Measurements from ENCODE around the gene NPSR1. TPM values are rescaled to one million over a fixed set of nuclear protein-coding genes. Genes with fewer than 3 reads are reported as not detected.
A peak's percentile ranks its signal among the peaks of the same experiment; 100 is the strongest.

The NPSR1 gene
- total RNA-seq, 1 donor from 2014 or later = not detected

GRCh38 chr7:34755008-34755407 lies 97.0 kb downstream of the NPSR1 start:
- H3K4me3 ChIP-seq (ENCODE audit: low read depth, low read length) = no peak overlapping the region
- DNase-seq (ENCODE audit: low read depth) = no peak
- H3K36me3 ChIP-seq (ENCODE audit: control insufficient read depth, insufficient read depth, low read length) = no peaks in the 10 kb centered on the region
- no peak for TF ChIP-seq CTCF (IDR thresholded peaks at IDR 0.05; ENCODE audit: insufficient read depth, low read length, poor library complexity, severe bottlenecking)
- no peaks in the 10 kb centered on the region for H3K27me3 ChIP-seq (ENCODE audit: control insufficient read depth, insufficient read depth, low read length)

- DNase-seq (ENCODE audit: low read depth) = no peak
- no peak for TF ChIP-seq CTCF (IDR thresholded peaks at IDR 0.05; ENCODE audit: insufficient read depth, low read length, poor library complexity, severe bottlenecking)
- no peaks in the 10 kb centered on the region for H3K27me3 ChIP-seq (ENCODE audit: control insufficient read depth, insufficient read depth, low read length)
- H3K4me3 ChIP-seq (ENCODE audit: low read depth, low read length) = no peak overlapping the region
- H3K36me3 ChIP-seq (ENCODE audit: control insufficient read depth, insufficient read depth, low read length) = no peaks in the 10 kb centered on the region
Measured at GRCh38 chr7:34756025-34756437, 98.0 kb downstream of the NPSR1 start.

- no peak overlapping the region for H3K4me3 ChIP-seq (ENCODE audit: low read depth, low read length)
- H3K27me3 ChIP-seq (ENCODE audit: control insufficient read depth, insufficient read depth, low read length) = no peaks in the 10 kb centered on the region
- TF ChIP-seq CTCF (IDR thresholded peaks at IDR 0.05; ENCODE audit: insufficient read depth, low read length, poor library complexity, severe bottlenecking) = no peak
- no peak for DNase-seq (ENCODE audit: low read depth)
- no peaks in the 10 kb centered on the region for H3K36me3 ChIP-seq (ENCODE audit: control insufficient read depth, insufficient read depth, low read length)
Measured at GRCh38 chr7:34756691-34757090, 98.7 kb downstream of the NPSR1 start.

GRCh38 chr7:34757570-34758110 lies 99.6 kb downstream of the NPSR1 start:
- TF ChIP-seq CTCF (IDR thresholded peaks at IDR 0.05; ENCODE audit: insufficient read depth, low read length, poor library complexity, severe bottlenecking) = no peak
- Histone ChIP-seq H3K36me3 (ENCODE audit: control insufficient read depth, insufficient read depth, low read length) (no peaks in the 10 kb centered on the region), H3K4me3 (ENCODE audit: low read depth, low read length) (no peak overlapping the region), H3K27me3 (ENCODE audit: control insufficient read depth, insufficient read depth, low read length) (no peaks in the 10 kb centered on the region)
- DNase-seq (ENCODE audit: low read depth) = no peak

GRCh38 chr7:34758111-34758601 lies 100.1 kb downstream of the NPSR1 start:
- H3K4me3 ChIP-seq (ENCODE audit: low read depth, low read length) = no peak overlapping the region
- H3K27me3 ChIP-seq (ENCODE audit: control insufficient read depth, insufficient read depth, low read length) = no peaks in the 10 kb centered on the region
- no peak for TF ChIP-seq CTCF (IDR thresholded peaks at IDR 0.05; ENCODE audit: insufficient read depth, low read length, poor library complexity, severe bottlenecking)
- no peak for DNase-seq (ENCODE audit: low read depth)
- H3K36me3 ChIP-seq (ENCODE audit: control insufficient read depth, insufficient read depth, low read length) = no peaks in the 10 kb centered on the region

GRCh38 chr7:34759477-34760125 lies 101.6 kb downstream of the NPSR1 start:
- peak; percentile 61 for TF ChIP-seq CTCF (IDR thresholded peaks at IDR 0.05; ENCODE audit: insufficient read depth, low read length, poor library complexity, severe bottlenecking)
- DNase-seq (ENCODE audit: low read depth) = no peak
- Histone ChIP-seq H3K36me3 (ENCODE audit: control insufficient read depth, insufficient read depth, low read length) (no peaks in the 10 kb centered on the region), H3K4me3 (ENCODE audit: low read depth, low read length) (no peak overlapping the region), H3K27me3 (ENCODE audit: control insufficient read depth, insufficient read depth, low read length) (no peaks in the 10 kb centered on the region)

Measured in kidney epithelial cell (primary cell).